Fibroblast of lung (primary cell): ENCODE data around the gene OR2D2.

Experiments
- EZH2 ChIP-seq: IDR thresholded peaks from 2 replicates; pipeline ENCODE4 v1.5.1; 2012; ENCODE audit warnings: low read length, control low read depth, mild to moderate bottlenecking; ENCODE audit errors: missing control alignments
- TF ChIP-seq, protein P1 (sequence below), 2 donors: IDR thresholded peaks in 1 of 2; conservative IDR thresholded peaks in 1 of 2; 1 replicate in 1 of 2; 2 replicates in 1 of 2; pipeline ENCODE4 v1.5.1; 2011 to 2012; ENCODE audit warnings: low read length in 2 of 2, control low read depth in 1 of 2, inconsistent platforms in 1 of 2, low read depth in 1 of 2, mild to moderate bottlenecking in 1 of 2

DNA sequence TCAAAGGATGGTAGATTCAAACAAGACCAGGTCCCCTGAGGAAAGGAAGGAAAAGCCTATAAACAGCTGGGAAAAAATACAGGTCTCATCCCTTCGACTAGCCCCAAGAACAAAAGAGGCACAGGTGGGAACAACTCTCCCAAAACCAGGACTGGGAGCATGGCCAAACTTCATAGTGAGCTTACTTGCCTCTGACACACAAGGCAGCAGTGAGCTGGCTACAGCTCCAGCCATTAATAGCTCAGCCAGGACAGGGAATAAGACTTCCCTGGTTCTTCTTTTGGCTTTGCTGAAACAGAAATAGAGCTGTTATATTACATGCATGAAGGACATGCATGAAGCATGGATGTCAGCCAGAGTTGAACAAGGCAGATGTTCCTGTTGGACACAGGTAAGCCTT is 29.3 kb downstream of the OR2D2 start, which contains the start of gene OR10A2:
- TF ChIP-seq, protein P1, sequence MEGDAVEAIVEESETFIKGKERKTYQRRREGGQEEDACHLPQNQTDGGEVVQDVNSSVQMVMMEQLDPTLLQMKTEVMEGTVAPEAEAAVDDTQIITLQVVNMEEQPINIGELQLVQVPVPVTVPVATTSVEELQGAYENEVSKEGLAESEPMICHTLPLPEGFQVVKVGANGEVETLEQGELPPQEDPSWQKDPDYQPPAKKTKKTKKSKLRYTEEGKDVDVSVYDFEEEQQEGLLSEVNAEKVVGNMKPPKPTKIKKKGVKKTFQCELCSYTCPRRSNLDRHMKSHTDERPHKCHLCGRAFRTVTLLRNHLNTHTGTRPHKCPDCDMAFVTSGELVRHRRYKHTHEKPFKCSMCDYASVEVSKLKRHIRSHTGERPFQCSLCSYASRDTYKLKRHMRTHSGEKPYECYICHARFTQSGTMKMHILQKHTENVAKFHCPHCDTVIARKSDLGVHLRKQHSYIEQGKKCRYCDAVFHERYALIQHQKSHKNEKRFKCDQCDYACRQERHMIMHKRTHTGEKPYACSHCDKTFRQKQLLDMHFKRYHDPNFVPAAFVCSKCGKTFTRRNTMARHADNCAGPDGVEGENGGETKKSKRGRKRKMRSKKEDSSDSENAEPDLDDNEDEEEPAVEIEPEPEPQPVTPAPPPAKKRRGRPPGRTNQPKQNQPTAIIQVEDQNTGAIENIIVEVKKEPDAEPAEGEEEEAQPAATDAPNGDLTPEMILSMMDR (conservative IDR thresholded peaks at IDR 0.05 in 1 of 2, IDR thresholded peaks at IDR 0.05 in 1 of 2; ENCODE audit: low read depth in 1 of 2, low read length in 2 of 2): no peak
- no peak for TF ChIP-seq EZH2
